Common myeloid progenitor, CD34-positive (primary cell): ENCODE data around the gene ADTRP.

Source experiments
- CTCF ChIA-PET: fragments of 350-600 bp; sonication (Branson Sonifier 250); formaldehyde crosslinking; loops from one replicate; lab custom pipeline; 2021; ENCODE audit warnings: antibody characterized with exemption; lab: Charles Lee
- POLR2A ChIA-PET: fragments of 350-600 bp; sonication (Branson Sonifier 250); formaldehyde crosslinking; loops from one replicate; lab custom pipeline; 2021; ENCODE audit warnings: antibody characterized with exemption; lab: Charles Lee
- DNase-seq, 3 donors: peaks; one replicate each; pipeline versions ENCODE4 v3.0.0 to v3.0.0-alpha.2; 2013
- H3K27ac ChIP-seq, 2 experiments: 1 replicate in 1 of 2; 2 replicates in 1 of 2; pipeline ENCODE4 v1.7.0; 2013; ENCODE audit warnings: inconsistent platforms in 2 of 2, low read length in 2 of 2, mild to moderate bottlenecking in 2 of 2, low read depth in 1 of 2, moderate library complexity in 1 of 2; ENCODE audit not compliant: severe bottlenecking in 2 of 2, insufficient read depth in 1 of 2, poor library complexity in 1 of 2
- H3K27me3 ChIP-seq, 5 experiments: replicated peaks in 2 of 5; 1 replicate in 3 of 5; 2 replicates in 2 of 5; pipeline versions ENCODE4 v1.6.1 to v1.7.0; 2013; ENCODE audit warnings: low read length in 4 of 5, mild to moderate bottlenecking in 2 of 5, moderate library complexity in 2 of 5, inconsistent platforms in 1 of 5; ENCODE audit not compliant: insufficient read depth in 5 of 5, control insufficient read depth in 4 of 5
- H3K36me3 ChIP-seq, 4 experiments: 1 replicate in 2 of 4; 2 replicates in 2 of 4; pipeline versions ENCODE4 v1.6.1 to v1.7.0; 2013; ENCODE audit warnings: low read length in 3 of 4, control low read depth in 1 of 4, mild to moderate bottlenecking in 1 of 4; ENCODE audit not compliant: control insufficient read depth in 4 of 4, insufficient read depth in 4 of 4
- H3K4me1 ChIP-seq, 4 experiments: 1 replicate in 3 of 4; 2 replicates in 1 of 4; pipeline versions ENCODE4 v1.6.1 to v1.7.1; 2013; ENCODE audit warnings: low read length in 3 of 4, mild to moderate bottlenecking in 3 of 4, control low read depth in 1 of 4, inconsistent platforms in 1 of 4, moderate library complexity in 1 of 4; ENCODE audit not compliant: control insufficient read depth in 4 of 4, insufficient read depth in 4 of 4; ENCODE audit errors: control extremely low read depth in 1 of 4
- H3K4me3 ChIP-seq, 7 experiments: 1 replicate in 4 of 7; 2 replicates in 3 of 7; pipeline versions ENCODE4 v1.5.1 to v1.7.0; 2013; ENCODE audit warnings: mild to moderate bottlenecking in 7 of 7, low read length in 6 of 7, moderate library complexity in 6 of 7, inconsistent platforms in 2 of 7, low read depth in 2 of 7, control low read depth in 1 of 7; ENCODE audit not compliant: insufficient read depth in 4 of 7, control insufficient read depth in 1 of 7; ENCODE audit errors: extremely low read depth in 1 of 7
- H3K9me3 ChIP-seq, 5 experiments: 1 replicate in 4 of 5; 2 replicates in 1 of 5; pipeline versions ENCODE4 v1.6.1 to v1.7.1; 2013; ENCODE audit warnings: low read length in 4 of 5, mild to moderate bottlenecking in 2 of 5, inconsistent platforms in 1 of 5, low read depth in 1 of 5, moderate library complexity in 1 of 5; ENCODE audit not compliant: control insufficient read depth in 4 of 5, insufficient read depth in 2 of 5; ENCODE audit errors: control extremely low read depth in 1 of 5
- WGBS: methylation state at CpG from one replicate; pipeline ENCODE4 v1.1.5; 2013; ENCODE audit not compliant: insufficient coverage; 5-methylcytosine and 5-hydroxymethylcytosine counted together

Gene ADTRP

DNA sequence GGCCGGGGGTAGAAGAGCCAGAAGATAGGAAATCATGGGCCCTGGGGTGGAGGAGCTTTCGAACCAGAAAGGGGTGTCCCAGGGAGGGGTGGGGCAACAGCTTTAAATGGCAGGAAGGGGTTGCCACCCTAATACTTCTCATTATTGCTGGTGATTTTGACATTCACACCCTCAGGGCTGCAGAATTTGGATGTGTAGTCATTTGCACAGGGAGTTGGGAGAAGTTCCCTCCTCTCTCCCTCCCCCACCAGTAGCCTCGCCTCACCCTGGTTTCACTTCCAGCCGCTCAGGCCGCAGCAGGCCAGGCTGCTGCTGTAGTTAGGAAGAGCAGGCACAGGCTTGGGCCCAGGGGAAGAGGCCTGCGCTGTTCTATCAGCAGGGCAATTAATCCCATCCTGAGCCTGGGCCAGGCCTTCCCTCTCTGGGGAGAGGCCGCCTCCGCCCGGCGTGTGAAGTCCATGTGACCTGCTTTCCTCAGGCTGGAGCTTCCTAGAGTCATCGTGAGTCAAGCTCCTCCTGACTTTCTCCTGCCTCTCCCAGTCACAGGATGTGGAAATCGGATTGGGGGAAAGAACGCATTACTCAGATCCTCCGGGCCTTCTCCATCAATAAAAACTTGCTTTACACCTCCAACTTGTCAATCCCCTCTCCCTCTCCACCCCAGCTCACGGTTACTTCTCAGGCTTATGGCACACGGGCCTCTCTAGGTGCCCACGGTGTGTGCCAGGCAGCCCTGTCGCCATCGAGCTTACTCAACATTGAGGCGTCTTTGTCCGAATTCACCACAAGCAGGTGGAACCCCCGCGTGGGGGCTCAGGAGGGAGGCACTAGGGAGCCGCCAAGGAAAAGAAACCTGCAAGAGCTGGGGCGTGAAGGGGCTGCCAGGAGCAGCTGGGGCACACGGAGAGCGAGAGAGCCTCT, 7.8 kb downstream of the ADTRP start:
- Histone ChIP-seq H3K36me3 (no peaks in the 10 kb centered on the region), H3K27me3 (no peaks in the 10 kb centered on the region), H3K4me3 (no peak overlapping the region), H3K4me1 (peaks cover 0 to 5% (median 0%) of the 10 kb centered on the region in 4 experiments), H3K27ac (no peak overlapping the region), H3K9me3 (no peaks in the 10 kb centered on the region)
- ChIA-PET POLR2A (no interaction called here), CTCF (no interaction called here)
- DNase-seq, result no peak
- WGBS, result 99% methylated on average over 25 of the region's 27 CpGs

DNA sequence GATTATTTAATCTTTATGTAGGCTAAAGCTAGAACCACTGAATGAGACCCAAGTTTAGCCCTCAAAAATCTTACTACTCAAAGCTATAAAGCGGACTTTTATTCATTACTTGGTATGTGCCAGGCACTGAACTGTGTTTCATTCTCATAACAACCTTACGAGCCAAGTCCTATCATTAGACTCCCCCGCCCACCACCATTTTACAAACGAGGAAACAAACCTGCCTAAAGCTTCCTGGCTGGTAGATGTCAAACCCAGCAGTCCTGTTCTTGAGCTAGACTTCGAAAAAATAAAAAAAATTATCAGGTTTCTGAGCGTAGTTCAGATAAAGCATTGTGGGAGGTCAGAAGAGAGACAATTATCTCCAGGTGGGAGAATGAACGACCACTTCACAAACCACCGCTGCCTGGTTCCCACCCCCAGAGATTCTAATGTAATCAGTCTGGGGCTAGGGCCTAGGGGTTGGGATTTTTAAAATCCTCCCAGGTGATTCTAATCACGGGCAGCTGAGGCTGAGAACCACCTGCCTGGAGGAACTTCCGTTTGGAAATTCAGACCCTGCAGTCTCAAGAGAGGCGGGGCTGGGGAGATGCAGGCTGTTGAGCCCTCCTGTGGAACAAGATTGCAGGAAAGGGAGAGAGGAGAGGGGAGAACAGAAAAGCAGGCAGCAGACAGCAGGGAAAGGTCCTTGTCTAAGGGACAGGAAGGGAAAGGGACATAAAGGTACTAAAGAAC, 8.6 kb downstream of the ADTRP start:
- Histone ChIP-seq H3K27ac (no peak overlapping the region), H3K4me1 (peaks cover 0 to 5% (median 0%) of the 10 kb centered on the region in 4 experiments), H3K36me3 (no peaks in the 10 kb centered on the region), H3K27me3 (no peaks in the 10 kb centered on the region), H3K4me3 (no peak overlapping the region), H3K9me3 (no peaks in the 10 kb centered on the region)
- ChIA-PET POLR2A (no interaction called here), CTCF (no interaction called here)
- whole genome bisulfite sequencing, result 88% methylated on average over 11 of the region's 11 CpGs
- no peak for DNase-seq

DNA sequence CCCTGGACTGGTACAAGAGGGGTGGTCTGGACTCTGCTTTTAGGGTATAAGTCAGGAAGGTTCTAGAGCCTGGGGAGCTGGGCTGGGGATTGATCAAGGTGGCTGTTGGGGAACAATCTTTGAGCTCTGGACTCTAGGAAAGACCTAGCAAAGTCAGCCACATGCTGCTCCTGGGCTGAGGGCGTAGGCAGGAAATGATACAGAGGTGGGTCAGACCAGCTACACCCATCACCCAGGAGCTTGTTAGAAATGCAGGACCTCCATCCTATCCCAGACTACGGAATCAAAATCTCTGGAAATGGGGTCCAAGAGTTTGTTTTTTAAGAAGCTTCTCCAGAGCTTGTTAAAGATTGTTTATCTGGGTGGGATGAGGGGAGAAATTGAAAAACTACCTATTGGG, 9.4 kb downstream of the ADTRP start:
- Histone ChIP-seq H3K36me3 (no peaks in the 10 kb centered on the region), H3K9me3 (no peaks in the 10 kb centered on the region), H3K4me1 (peaks cover 0 to 5% (median 0%) of the 10 kb centered on the region in 4 experiments), H3K27me3 (no peaks in the 10 kb centered on the region), H3K4me3 (no peak overlapping the region), H3K27ac (no peak overlapping the region)
- 88% methylated on average over 1 of the region's 2 CpGs for WGBS
- no peak for DNase-seq
- ChIA-PET CTCF (interaction anchor here (0.9 kb wide), 1 partner anchor 9 kb away, joined by 3 read pairs; no protein-coding TSS in a partner anchor), POLR2A (no interaction called here)

DNA sequence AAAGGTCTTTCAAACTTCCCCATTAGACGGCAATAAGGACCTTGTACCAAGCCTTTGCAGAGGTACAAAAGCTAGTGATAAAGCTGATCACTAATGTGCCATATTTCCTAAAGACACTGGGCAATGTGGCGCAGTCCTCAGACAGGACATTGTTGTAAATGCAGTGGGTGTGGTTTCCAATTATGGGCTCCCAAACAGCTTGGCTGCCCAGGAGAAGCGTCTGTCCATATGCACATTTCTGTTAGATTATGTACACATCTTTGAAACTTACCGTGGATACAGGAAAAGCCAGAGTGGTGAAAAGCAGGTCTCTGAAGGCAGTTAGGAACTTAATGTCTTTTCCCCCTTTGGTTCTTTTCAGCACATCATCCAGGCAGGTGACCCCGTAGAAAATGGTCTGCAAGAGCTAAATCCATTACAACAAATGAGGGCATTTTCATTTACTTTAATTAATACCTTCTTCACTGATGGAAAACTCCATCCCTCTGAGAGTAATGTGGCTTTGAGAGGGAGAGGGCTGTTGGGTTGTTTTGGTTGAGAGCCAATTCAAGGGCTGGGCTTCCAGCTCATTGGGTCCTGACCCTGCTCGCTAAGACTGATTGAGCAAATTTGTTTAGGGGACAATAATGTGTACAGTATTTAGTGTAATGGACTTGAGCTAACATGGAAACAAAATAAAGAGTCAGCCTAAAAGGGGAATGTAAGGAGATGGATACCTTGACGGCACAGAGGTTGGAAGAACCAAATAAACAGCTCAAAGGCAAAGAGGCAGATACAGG, 10.4 kb downstream of the ADTRP start:
- H3K4me3 ChIP-seq, result no peak overlapping the region
- peaks cover 0 to 5% (median 0%) of the 10 kb centered on the region in 4 experiments for H3K4me1 ChIP-seq
- no peak for DNase-seq
- no peaks in the 10 kb centered on the region for H3K9me3 ChIP-seq
- ChIA-PET POLR2A (no interaction called here), CTCF (interaction anchor here (0.9 to 1.2 kb wide), 2 partner anchors 8 to 15 kb away, joined by 3 read pairs; no protein-coding TSS in a partner anchor)
- no peaks in the 10 kb centered on the region for H3K27me3 ChIP-seq
- no peaks in the 10 kb centered on the region for H3K36me3 ChIP-seq
- no peak overlapping the region for H3K27ac ChIP-seq
- WGBS, result 100% methylated on average over 6 of the region's 7 CpGs

DNA sequence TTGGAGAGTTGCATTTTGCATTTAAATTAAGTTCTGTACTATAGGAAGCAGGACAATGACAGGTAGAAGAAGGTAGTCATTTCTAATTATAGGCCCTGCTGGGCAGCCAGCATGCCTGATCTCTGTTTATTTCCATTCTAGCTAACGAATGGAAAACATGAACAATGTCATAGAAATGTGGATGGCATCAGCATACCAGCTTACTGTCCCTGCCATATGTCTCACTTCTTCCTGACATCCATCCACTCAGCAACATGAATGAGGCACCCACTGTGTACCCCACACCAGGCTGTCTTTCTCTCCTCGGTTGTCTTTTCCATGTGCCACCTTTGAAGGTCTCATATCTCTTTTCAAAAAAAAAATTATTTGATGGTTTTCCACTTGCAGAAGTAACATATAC, 11.1 kb downstream of the ADTRP start:
- H3K27ac ChIP-seq, result no peak overlapping the region
- no peaks in the 10 kb centered on the region for H3K27me3 ChIP-seq
- no peak for DNase-seq
- H3K36me3 ChIP-seq, result no peaks in the 10 kb centered on the region
- H3K4me3 ChIP-seq, result no peak overlapping the region
- ChIA-PET CTCF (interaction anchor here (1.2 kb wide), 1 partner anchor 16 kb away, joined by 3 read pairs; no protein-coding TSS in a partner anchor), POLR2A (no interaction called here)
- H3K4me1 ChIP-seq, result peaks cover 0 to 5% (median 0%) of the 10 kb centered on the region in 4 experiments
- WGBS, result 100% methylated on average over 1 of the region's 2 CpGs
- no peaks in the 10 kb centered on the region for H3K9me3 ChIP-seq

DNA sequence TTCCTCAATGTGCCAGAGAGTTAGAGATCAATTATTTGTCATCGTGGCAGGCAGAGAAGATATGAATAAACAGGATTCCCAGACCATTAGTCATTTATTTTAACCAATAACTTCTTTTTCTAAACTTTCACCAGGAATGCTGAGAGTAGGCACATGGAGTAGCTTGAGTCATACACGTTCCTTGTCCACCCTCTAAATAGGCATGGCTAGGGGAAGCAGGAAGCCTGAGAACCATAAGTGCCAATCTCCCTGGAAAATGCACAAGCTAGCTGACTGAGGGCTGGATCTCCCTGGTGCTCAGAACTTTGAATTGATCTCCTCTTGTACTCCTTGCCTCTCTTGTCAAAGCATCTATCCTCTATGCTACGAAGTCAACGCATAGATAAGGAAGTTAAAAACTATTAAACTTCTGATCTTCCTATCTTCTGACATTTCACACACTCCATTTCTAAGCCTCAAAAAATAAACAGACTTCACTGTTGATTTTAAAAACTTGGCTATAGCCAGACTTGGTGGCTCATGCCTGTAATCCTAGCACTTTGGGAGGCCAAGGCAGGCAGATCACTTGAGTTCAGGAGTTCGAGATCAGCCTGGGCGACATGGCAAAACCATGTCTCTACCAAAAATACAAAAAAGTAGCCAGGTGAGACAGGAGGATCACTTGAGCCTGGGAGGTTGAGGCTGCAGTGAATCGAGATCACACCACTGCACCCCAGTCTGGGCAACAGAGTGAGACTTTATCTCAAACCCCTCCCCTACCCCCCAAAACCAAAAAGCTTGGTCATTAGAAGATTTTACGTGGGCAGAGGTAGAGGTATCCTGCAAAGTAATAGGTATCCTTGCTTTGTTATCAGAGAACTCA, 11.8 kb downstream of the ADTRP start:
- no peaks in the 10 kb centered on the region for H3K27me3 ChIP-seq
- H3K4me1 ChIP-seq, result peaks cover 0 to 5% (median 0%) of the 10 kb centered on the region in 4 experiments
- ChIA-PET CTCF (interaction anchor here (1.2 kb wide), 1 partner anchor 16 kb away, joined by 3 read pairs; no protein-coding TSS in a partner anchor), POLR2A (interaction anchor here (0.7 kb wide), 1 partner anchor 329 kb away, joined by 3 read pairs; no protein-coding TSS in a partner anchor)
- 93% methylated on average over 2 of the region's 8 CpGs for WGBS
- no peak overlapping the region for H3K4me3 ChIP-seq
- no peaks in the 10 kb centered on the region for H3K36me3 ChIP-seq
- no peak overlapping the region for H3K27ac ChIP-seq
- DNase-seq, result no peak
- no peaks in the 10 kb centered on the region for H3K9me3 ChIP-seq
